C4-2B (cell line): ENCODE data around the gene ARL4C.

ENCODE experiments used
- CTCF ChIP-seq: fragments of 450-650 bp; conservative IDR thresholded peaks from 2 replicates; pipeline ENCODE4 v1.5.1; 2017; ENCODE audit warnings: mild to moderate bottlenecking
- ZFX ChIP-seq: fragments of 450-650 bp; IDR thresholded peaks from 2 replicates; pipeline ENCODE4 v1.6.1; 2017

- TF ChIP-seq CTCF: no peak
- no peak for TF ChIP-seq ZFX
Measured at GRCh38 chr2:234454433-234454832, 42.4 kb downstream of the ARL4C start.
